Neural progenitor cell (in vitro differentiated cells): ENCODE measurements around the gene CFAP74.

Experiments used
- EZH2 ChIP-seq: fragments of 200-600 bp; sonication (generic); IDR thresholded peaks from 2 replicates; pipeline ENCODE4 v1.6.1; 2017; ENCODE audit warnings: antibody characterized with exemption, mild to moderate bottlenecking, moderate library complexity
- TF ChIP-seq, protein P1 (sequence below): fragments of 200-600 bp; sonication (generic); IDR thresholded peaks from 2 replicates; pipeline ENCODE4 v1.5.1; 2017; ENCODE audit warnings: antibody characterized with exemption, mild to moderate bottlenecking

DNA sequence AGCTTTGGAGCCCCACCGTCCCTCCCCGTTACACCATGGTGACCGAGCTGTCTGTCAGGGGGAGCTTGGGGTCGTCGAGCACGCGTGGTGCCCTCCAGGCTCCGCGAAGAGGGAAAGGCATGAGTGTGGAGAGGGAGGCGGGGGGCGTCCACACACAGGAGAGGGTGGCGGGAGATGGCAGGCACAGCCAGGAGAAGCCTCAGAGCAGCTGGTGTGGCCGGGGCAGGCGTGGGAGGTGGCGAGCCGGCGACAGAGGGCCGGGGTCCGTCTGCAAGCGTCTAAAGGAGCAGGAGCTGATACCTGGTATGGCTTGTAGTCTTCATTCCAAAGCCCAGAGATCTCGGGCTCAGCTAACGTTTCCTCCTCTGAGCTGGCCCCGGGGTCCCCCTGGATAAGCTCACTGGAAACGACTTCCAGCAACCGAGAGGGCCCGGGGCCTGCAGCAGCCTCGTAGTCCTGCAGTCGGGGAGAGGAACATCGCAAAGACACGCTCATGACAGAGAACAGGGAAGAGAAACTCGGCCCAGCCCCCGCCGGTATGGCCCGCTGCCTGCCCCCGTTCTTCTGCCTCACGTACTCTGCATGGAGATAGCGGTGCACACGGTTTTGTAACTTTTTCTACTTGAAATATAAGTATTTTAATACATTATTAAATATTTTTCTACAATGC is 37.4 kb downstream of the CFAP74 start:
- TF ChIP-seq EZH2 = no peak
- TF ChIP-seq, protein P1, sequence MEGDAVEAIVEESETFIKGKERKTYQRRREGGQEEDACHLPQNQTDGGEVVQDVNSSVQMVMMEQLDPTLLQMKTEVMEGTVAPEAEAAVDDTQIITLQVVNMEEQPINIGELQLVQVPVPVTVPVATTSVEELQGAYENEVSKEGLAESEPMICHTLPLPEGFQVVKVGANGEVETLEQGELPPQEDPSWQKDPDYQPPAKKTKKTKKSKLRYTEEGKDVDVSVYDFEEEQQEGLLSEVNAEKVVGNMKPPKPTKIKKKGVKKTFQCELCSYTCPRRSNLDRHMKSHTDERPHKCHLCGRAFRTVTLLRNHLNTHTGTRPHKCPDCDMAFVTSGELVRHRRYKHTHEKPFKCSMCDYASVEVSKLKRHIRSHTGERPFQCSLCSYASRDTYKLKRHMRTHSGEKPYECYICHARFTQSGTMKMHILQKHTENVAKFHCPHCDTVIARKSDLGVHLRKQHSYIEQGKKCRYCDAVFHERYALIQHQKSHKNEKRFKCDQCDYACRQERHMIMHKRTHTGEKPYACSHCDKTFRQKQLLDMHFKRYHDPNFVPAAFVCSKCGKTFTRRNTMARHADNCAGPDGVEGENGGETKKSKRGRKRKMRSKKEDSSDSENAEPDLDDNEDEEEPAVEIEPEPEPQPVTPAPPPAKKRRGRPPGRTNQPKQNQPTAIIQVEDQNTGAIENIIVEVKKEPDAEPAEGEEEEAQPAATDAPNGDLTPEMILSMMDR = no peak
